ENCODE measurements around the gene L1TD1.

DNA sequence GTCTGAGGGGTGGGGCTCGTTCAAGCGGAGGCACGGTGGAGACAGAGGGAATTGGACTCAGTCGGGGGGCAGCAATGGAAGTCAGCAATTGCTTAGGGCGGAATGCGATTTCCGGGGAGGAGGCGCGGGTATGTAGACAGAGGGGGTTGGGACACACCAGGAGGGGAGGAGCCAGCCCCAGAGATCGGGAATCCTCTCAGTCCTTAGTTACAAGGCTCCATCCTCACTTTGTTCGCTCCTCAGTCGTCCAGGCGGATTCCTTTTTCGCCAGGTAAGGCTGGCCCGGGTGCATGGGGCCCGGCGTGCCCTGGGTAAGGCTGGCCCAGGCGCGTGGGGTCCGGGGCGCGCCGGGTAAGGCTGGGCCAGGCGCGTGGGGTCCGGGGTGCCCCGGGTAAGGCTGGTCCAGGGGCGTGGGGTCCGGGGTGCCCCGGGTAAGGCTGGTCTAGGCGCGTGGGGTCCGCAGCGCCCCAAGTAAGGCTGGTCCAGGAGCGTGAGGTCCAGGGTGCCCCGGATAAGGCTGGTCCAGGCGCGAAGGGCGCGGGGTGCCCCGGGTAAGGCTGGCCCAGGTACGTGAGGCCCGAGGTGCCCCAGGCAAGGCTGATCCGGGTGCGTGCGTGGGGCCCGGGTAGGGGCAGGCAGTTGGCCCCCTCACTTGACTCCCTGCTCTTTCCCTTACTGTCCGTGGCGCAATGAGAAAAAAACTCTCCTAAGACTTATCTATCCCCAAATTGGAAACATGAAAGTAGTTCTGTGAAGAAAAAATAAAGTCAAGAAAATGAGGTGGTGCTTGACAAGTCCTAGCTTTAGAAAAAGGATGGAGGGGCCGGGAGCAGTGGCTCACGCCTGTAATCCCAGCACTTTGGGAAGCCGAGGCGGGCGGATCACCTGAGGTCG lies at the start of gene L1TD1:
- TF ChIP-seq CTCF (IDR thresholded peaks at IDR 0.05) (no peak), POLR2A (IDR thresholded peaks at IDR 0.05) (no peak), EP300 (IDR thresholded peaks at IDR 0.05) (no peak)

All from stomach (tissue), 4 donors.